Epithelial cell of esophagus (primary cell): ENCODE results near the gene TMEM132C.

Experiments used
- DNase-seq: peaks from one replicate; pipeline ENCODE4 v3.0.0; 2010; ENCODE audit warnings: low read depth
- H3K4me3 ChIP-seq: 2 replicates; pipeline ENCODE4 v1.5.1; 2011; ENCODE audit warnings: mild to moderate bottlenecking, low read length, control low read depth
- TF ChIP-seq, protein P1 (sequence below): IDR thresholded peaks from 2 replicates; pipeline ENCODE4 v1.5.1; 2011; ENCODE audit warnings: low read depth, mild to moderate bottlenecking, low read length, control low read depth, inconsistent platforms; ENCODE audit not compliant: insufficient read depth; ENCODE audit errors: missing control alignments

Gene TMEM132C

DNA sequence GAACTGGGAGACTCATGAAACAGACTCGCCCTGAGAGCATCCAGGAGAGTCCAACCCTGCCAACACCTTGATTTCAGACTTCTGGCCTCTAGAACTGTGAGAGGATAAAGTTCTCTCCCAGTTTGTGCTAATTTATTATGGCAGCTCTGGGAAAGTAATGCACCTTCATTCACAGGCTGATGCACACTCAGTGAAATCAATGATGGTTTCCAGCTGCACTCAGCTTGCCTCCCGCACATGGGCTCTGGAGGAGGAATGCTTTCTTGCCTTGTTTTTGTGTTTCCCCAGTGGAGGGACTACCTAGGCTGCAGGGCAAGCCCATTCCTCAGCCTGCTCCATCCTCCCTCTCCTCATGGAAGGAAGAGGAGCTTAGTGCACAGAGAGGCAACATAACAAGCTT, 45.7 kb downstream of the TMEM132C start:
- TF ChIP-seq, protein P1, sequence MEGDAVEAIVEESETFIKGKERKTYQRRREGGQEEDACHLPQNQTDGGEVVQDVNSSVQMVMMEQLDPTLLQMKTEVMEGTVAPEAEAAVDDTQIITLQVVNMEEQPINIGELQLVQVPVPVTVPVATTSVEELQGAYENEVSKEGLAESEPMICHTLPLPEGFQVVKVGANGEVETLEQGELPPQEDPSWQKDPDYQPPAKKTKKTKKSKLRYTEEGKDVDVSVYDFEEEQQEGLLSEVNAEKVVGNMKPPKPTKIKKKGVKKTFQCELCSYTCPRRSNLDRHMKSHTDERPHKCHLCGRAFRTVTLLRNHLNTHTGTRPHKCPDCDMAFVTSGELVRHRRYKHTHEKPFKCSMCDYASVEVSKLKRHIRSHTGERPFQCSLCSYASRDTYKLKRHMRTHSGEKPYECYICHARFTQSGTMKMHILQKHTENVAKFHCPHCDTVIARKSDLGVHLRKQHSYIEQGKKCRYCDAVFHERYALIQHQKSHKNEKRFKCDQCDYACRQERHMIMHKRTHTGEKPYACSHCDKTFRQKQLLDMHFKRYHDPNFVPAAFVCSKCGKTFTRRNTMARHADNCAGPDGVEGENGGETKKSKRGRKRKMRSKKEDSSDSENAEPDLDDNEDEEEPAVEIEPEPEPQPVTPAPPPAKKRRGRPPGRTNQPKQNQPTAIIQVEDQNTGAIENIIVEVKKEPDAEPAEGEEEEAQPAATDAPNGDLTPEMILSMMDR: no peak
- DNase-seq: no peak
- no peak overlapping the region for H3K4me3 ChIP-seq

DNA sequence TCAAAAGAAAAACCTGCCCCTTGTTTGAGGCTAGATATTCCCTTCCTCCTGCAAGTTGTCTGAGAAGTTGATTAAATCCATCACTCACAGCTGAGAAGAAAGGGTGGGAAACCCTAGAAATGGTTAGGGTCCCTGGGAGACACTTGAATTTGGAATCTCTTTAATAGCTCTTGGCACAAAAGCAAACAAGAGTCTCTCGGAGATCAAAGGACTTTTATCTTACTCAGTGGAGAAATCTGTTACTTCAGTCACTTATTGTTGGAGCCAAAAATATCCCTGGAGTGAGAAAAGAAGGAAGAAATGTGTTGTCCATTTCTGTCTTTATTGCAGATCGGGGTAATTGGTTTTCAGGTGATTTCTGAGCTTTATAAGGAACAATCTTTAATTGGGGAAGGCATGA, 47.0 kb downstream of the TMEM132C start:
- H3K4me3 ChIP-seq: no peak overlapping the region
- TF ChIP-seq, protein P1: no peak
- no peak for DNase-seq

DNA sequence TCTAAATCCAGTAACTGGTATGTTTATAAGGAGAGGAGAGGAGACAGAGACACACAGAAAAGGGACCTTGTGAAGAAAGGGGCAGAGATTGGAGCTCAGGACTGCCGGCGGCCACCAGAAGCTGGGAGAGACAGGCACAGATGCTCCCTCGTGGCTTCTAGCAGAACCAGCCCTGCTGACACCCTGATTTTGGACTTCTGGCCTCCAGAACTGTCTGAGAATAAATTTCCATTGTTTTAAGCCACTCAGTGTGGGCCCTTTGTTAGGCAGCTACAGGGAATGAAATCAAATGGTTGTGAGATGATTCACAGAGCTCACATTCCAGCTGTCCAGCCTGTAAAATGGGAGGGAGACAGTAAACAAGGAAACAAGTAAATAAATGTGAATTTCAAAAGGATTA, 47.6 kb downstream of the TMEM132C start:
- DNase-seq: no peak
- no peak overlapping the region for H3K4me3 ChIP-seq
- TF ChIP-seq, protein P1: no peak

DNA sequence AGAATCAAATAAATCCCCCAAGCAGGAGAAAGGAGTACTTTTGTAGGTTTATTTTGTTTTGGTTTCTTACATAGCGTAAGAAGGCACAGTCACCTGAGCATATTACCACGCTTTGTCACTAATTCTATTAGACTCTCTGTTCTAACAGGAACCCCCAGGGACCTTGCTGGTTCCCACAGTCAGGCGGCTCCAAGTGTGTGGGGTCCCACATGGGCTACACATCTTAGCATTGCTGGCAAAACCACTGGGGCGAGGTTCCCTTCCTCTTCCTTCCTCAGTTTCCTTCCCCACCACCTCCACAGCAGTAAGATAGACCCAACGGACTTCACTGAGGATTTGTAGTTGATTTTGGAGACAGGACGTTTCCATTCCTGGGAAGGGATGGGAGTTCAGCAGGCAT, 49.1 kb downstream of the TMEM132C start:
- TF ChIP-seq, protein P1: no peak
- H3K4me3 ChIP-seq: no peak overlapping the region
- no peak for DNase-seq

DNA sequence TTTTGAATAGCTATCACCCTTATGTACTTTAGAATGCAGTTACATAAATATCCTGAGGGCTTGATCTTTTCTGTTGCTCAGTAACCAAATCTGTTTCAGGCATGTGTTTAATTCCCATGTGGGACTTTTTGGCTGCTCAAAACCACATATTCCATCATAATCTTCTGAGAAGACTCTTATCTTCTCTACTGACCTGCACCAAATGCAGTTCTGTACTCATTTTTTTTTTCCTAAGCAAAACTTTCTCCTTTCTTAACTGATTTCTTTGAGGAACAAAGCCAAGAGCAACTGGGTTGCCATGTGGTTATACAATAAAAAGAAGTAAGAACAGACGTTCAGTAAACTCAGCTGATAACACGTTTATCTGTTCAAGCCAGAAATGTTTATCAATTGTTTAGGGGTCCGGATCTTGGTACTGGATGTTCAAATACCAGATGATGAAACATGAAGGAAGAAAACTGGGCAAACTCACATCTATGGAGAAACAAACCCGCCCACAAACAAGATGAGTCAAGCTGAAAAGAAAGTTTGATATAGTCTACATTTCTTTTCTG, 50.1 kb downstream of the TMEM132C start:
- H3K4me3 ChIP-seq: no peak overlapping the region
- DNase-seq: no peak
- TF ChIP-seq, protein P1: no peak

DNA sequence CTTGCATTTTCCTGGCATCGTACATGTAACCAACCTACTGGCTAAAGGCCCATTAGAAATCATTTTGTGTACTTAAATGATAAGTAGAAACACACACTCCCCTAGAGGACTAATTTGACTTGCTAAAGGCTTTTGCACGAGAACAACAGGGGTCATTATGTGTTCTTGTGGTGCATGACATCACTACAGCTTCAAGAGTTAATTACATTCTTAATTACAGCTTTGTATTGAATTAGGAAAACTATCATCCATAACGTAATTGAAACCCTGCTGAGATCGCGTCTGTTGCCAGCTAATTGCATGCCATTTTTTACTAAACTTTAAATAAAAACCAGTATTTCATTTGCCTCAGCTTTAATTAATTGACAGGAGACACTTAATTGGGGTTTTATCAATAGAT, 51.4 kb downstream of the TMEM132C start:
- H3K4me3 ChIP-seq: no peak overlapping the region
- DNase-seq: no peak
- TF ChIP-seq, protein P1: no peak

DNA sequence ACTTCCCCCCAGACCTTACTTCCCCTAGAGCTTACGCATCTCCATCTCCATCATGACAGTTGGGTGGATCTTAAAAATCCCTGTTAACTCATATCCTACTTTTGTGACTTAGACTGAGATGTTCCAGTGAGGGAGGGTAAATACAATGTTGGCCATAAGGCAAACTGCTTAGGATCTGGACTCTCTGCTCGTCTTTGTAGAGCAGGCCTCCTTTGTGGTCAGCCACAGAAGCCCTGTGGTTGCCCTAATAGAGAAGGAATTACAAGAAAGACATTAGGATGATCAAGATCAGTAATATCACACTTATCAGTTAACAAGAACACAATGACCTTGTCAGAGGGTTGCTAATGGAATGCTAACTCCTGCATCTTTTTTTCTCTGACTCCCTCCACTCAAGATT, 52.0 kb downstream of the TMEM132C start:
- TF ChIP-seq, protein P1: no peak
- no peak overlapping the region for H3K4me3 ChIP-seq
- no peak for DNase-seq
